Putamen (tissue), 1 donor: ENCODE measurements around the gene EML5.

ENCODE experiments used
- DNase-seq: peaks from one replicate; pipeline ENCODE4 v3.0.0-alpha.2; 2016; ENCODE audit warnings: low spot score

Gene EML5

GRCh38 chr14:88707088-88707487, 85.7 kb downstream of the EML5 start:
- DNase-seq: no peak

GRCh38 chr14:88706425-88706824, 86.3 kb downstream of the EML5 start:
- DNase-seq: no peak

DNA sequence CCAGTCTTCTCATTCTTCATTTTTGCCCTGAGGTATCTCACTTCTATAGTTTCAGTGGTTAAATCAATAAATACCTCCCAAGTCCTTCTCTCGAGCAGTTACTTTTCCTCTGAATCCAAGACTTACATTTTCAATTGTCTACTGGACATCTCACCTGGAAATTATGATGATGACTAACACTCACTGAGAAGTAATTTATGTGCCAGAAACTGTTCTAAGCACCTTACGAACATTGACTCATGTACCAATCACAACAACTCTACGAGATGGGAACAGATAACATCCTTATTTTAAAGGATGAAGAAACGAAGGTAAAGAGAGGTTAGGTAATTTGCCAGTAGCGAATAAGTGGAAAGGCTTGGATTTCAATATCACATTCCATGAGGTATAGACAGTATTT, 94.1 kb downstream of the EML5 start:
- DNase-seq: no peak

GRCh38 chr14:88695870-88696269, 96.9 kb downstream of the EML5 start:
- DNase-seq: no peak

DNA sequence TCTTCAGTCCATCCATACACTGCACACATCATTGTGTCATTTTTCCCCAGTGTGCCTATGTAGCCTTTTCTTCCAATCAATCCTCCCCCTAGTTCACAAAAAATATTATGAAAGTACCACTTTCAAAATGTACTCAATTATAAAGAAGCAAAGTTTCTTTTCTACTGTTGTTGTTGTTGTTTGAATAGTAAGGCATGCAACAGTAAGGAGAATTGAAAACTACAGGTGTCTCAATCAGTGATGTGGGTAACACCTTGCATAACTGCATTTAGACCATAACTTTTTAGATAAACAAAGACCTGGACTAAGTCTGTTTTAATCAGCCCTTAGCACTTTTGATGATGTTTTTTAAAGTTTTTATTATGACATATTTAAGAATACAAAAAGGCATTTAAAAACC, 104.4 kb downstream of the EML5 start:
- DNase-seq: no peak

- no peak for DNase-seq
Measured at GRCh38 chr14:88683119-88683518, 109.6 kb downstream of the EML5 start.

- no peak for DNase-seq
Measured at GRCh38 chr14:88682495-88683114, 110.1 kb downstream of the EML5 start.

- DNase-seq: no peak
Measured at GRCh38 chr14:88681755-88682494, 110.8 kb downstream of the EML5 start.

- no peak for DNase-seq
Measured at GRCh38 chr14:88669346-88669745, 123.4 kb downstream of the EML5 start.

GRCh38 chr14:88668448-88669116, 124.2 kb downstream of the EML5 start:
- DNase-seq: peak; percentile 15

DNA sequence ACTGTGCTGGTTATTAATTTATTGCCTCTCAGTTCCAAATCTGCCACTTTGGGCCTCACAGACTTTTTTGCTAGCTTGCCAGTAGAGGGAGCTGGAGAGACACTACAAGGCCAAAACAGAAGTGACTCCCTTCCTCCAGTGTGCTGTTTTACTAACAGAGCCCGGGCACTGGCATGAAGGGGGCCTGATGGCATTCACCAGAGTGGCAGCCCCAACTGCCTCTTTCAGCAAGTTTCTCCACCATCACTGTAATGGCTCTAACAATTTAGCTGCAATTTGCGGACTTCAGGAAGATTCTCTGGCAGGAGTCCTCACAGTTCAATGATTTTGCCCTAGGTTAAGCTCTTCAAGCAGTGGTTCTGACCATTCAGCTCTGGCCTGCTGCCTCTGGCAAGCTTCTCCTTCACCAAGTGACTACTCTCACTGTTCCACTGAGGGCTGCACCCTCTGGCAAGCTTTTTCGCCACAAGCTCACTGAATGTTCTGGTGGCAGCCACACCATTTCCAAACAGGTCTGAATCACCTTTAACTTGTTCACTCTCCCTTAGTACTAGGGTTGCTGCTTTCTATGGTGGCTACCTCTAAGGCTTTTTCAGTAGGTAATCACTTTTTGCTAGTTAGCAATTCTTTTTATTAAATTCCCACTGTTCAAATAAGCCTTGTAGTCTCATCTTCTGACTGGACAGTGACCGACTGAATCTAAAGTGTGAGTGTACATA, 125.0 kb downstream of the EML5 start:
- peak; percentile 79 for DNase-seq

- no peak for DNase-seq
Measured at GRCh38 chr14:88660056-88660455, 132.7 kb downstream of the EML5 start.

GRCh38 chr14:88639221-88639620, 153.5 kb downstream of the EML5 start:
- no peak for DNase-seq

DNA sequence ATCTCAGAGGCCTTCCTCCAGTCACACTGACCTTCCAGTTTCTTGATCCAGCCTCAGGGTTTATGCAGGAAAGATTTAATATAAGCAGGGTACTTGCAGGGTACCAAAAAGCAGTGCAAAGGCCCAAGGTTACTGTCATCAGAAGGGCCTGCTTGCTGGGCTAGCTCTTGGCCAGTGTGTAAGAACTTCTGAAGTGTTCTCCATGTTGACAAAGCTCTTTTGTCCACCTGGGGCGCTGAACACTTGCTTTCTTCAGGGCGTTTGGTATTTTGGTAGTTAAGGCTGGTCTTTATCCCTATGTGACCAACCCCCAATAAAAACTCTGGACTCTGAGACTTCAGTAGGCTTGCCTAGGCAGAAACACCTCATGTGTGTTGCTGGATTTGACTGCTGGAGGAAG, 160.2 kb downstream of the EML5 start:
- DNase-seq: no peak

DNA sequence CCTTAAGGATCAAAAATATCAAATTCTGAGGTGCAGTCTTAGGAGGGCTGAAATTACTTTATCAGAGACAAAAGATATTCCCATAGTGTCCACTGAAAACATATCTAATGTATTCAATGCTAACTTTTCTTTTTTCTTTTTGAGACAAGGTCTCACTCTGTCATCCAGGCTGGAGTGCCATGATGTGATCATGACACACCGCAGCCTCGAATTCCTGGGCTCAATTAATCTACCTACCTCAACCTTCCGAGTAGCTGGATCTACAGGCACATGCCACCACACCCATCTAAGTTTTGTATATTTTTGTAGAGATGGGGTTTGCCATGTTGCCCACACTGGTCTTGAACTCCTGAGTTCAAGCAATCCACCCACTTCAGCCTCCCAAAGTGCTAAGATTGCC, 161.7 kb downstream of the EML5 start:
- no peak for DNase-seq

GRCh38 chr14:88630565-88630964, 162.2 kb downstream of the EML5 start:
- no peak for DNase-seq

DNA sequence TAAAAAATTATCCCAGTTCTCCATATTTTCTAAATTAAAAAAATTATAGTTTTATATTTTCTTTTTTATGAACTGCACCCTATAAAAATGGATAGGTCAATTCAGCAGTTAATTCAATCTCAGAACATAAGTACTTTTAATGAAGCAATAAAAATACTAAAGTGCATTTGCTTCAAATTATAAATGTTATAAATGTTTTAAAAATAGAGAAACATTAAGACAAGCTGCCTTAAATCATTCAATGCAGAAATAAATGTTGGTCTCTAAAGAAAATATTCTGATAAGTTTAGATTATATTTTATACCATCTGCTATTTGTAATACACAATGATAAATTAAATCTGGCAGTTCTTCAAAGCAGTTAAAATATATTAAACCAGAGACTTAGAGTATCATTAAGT, 164.3 kb downstream of the EML5 start:
- DNase-seq: no peak

DNA sequence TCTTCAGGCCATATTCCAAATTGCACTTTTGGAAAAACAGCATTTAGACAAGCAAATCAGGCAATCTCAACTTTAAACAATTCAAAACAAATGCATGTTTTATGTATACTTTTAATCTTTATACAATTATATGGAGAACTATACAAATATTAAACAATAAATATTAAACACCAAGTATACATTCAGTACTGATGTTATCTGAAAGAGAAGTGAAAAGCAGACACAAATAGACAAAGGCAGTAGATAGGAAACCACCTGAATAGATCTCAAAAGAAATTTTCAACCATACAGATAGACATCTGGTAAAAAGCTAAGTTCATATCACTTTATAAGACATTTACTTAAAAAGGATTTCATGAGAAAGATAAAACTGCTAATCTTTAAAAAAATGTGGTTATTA, 164.7 kb downstream of the EML5 start:
- DNase-seq: no peak

DNA sequence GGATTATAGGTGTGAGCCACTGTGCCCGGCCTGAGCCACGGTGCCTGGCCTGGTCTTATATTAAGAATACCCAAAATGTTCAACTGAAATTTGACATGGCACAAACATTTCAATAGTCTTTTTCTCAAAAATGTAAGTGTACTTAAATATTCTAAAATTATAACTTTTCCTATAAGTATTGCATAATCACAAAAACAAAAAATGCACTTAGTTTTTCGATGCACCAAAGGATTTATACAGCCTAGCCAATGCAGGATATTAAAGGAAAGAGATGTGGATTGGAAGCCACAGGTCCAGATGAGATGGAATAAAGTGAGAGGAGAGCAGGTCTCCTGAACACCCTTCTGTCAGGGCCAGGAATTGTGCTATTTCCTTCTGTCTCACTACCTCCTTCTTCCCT, 167.1 kb downstream of the EML5 start:
- DNase-seq: no peak

DNA sequence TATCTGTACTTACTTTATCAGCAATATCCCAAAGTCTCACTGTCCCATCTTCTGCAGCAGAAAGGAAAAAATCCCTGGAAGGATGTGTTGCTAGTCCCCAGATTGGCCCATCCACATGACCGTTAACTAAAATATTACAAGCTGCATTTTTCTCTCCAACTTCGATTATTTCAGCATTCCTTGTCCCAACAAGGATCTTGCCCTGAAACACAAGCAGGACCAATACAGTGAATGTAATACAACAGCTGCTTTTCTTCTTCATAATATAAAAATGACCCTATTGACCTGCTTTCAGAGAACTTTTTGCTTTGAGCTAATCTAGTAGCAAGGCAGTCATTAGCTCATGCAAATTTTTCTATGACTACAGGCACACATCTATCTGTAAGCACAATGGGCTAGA, 171.7 kb downstream of the EML5 start:
- DNase-seq: no peak

GRCh38 chr14:88618476-88618875, 174.3 kb downstream of the EML5 start:
- no peak for DNase-seq

DNA sequence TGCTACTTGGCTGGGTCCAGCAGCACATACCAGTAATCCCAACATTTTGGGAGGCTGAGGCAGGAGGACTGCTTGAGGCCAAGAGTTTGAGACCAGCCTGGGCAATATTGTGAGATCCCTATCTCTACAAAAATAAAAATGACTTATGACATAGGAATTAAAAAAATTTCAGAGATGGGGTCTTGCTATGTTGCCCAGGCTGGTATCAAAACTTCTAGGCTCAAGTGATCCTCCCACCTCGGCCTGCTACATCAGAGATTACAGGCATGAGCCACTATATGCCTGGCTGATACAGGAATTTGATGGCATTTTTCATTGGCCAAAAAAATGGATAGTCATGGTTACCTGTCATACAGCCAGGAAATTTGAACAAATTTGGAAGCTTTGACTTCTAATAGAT, 175.3 kb downstream of the EML5 start:
- DNase-seq: no peak

DNA sequence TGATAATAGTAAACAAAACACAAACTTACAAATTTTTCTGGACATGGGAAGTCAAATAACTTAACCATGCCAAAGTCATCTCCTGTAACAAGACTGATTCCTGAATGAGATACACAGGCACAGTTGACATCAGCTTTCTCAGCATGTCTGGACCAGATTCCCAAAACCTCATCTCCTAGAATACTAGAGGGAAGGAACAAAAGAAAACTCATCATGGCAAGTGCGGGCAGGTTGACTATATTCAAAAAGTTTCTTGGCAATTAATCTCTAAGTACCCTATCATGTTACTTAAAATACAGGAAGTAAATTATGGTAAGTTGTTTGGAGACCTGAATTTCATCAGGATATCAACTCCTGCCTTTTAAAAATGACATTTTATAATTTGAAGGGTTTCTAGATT, 176.1 kb downstream of the EML5 start:
- no peak for DNase-seq
